ENCODE results near the gene DMGDH.

The DMGDH gene

DNA sequence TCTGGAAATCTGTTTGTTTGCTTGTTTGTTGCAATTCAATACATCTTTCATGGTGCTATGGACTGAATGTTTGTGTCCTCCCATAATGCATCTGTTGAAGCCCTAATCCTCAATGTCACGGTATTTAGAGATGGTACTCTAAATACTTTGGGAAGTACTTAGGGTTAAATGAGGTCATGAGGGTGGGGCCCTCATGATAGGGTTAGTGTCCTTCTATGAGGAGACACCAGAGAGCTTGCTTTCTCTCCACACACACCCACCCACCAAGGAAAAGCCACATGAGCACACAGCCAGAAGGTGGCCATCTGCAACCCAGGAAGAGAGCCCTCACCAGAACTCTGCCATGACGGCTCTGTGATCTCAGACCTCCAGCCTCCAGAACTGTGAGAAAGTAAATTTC is 32.7 kb downstream of the DMGDH start:
- TF ChIP-seq, protein P1, sequence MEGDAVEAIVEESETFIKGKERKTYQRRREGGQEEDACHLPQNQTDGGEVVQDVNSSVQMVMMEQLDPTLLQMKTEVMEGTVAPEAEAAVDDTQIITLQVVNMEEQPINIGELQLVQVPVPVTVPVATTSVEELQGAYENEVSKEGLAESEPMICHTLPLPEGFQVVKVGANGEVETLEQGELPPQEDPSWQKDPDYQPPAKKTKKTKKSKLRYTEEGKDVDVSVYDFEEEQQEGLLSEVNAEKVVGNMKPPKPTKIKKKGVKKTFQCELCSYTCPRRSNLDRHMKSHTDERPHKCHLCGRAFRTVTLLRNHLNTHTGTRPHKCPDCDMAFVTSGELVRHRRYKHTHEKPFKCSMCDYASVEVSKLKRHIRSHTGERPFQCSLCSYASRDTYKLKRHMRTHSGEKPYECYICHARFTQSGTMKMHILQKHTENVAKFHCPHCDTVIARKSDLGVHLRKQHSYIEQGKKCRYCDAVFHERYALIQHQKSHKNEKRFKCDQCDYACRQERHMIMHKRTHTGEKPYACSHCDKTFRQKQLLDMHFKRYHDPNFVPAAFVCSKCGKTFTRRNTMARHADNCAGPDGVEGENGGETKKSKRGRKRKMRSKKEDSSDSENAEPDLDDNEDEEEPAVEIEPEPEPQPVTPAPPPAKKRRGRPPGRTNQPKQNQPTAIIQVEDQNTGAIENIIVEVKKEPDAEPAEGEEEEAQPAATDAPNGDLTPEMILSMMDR (IDR thresholded peaks at IDR 0.05), result no peak

DNA sequence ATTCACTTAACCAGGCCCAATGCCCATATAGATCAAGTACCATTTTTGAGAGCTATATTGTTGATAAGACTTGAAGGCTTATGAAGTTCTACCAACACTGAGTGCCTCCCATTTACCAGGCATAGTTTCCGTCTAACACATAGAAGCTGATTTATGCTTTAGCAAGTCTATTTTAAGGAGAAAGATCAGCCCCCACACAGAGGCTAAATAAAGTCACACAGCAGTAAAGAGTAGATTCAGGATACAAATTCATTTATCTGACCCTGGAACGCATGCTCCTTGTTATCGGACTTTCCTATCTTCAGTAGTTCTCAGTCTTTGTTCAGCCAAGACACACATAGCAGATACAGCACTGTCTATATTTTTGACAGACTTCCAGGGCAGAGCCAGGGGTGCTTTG is 34.2 kb downstream of the DMGDH start:
- TF ChIP-seq, protein P1 (IDR thresholded peaks at IDR 0.05), result no peak

DNA sequence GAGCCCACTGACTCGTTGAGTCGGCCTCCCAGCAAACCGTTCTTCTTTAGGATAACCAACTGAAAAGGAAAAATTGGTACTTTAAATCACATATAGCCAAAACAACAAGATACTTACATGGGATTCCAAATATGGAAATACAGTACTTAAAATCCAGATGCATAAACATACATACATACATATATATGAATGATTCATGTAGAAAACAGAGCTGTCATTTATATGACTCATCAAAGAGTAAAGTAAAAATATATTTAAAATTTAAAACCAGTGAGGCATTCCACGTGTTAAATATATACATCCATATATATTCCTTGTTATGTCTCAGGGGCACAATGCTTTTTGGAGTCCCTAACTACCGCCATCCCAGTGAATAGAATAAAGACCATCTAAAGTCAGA is 36.7 kb downstream of the DMGDH start:
- TF ChIP-seq, protein P1 (IDR thresholded peaks at IDR 0.05), result no peak

DNA sequence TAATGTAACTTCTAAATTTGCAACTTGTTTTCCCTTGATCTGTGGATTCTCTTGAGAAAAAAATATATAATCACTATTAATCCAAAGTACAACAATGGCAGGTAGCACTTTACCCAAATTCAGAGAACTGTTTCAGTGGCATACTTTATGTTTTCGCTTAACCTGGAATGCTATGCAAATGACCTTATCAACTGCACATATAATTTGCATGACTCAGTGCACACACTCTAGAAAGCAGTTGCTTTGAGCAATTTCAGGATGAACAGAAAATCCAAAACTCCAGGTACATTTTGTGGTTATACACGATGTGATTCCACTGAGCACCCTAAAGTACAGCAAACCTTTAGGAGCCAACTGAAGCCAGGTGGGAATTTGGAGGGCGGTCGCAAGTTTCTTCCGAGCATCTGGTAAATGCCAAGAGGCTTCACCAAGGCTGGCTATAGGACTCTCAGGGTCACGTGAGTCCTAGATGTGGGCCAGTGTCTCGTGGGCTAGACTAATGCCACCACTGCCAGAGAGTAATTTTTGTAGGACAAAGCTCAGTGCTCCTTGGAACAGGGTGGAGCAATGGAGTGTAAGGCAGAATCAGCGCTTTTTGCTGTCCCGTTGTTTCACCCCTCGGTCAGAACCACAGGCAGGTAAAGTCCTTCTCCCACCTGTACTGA is 37.3 kb downstream of the DMGDH start:
- TF ChIP-seq, protein P1 (IDR thresholded peaks at IDR 0.05), result no peak

DNA sequence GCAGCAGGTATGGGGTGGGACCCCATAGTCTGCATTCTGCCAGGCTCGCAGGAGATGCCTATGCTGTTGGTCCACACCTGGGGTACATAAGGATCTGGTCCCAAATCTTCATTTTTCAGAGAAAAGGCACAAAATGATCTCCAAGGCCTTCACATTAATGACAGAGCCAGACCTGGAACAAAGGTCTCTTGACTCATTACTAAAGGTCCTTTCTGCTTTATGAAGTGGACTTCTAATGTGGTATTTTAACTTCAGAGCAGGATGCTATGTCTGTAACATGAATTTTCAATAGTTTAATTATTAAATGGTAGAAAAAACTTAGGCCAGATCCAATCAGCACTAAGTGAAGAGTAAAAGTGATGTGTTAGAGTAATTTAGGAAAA is 38.0 kb downstream of the DMGDH start:
- TF ChIP-seq, protein P1 (IDR thresholded peaks at IDR 0.05), result no peak

DNA sequence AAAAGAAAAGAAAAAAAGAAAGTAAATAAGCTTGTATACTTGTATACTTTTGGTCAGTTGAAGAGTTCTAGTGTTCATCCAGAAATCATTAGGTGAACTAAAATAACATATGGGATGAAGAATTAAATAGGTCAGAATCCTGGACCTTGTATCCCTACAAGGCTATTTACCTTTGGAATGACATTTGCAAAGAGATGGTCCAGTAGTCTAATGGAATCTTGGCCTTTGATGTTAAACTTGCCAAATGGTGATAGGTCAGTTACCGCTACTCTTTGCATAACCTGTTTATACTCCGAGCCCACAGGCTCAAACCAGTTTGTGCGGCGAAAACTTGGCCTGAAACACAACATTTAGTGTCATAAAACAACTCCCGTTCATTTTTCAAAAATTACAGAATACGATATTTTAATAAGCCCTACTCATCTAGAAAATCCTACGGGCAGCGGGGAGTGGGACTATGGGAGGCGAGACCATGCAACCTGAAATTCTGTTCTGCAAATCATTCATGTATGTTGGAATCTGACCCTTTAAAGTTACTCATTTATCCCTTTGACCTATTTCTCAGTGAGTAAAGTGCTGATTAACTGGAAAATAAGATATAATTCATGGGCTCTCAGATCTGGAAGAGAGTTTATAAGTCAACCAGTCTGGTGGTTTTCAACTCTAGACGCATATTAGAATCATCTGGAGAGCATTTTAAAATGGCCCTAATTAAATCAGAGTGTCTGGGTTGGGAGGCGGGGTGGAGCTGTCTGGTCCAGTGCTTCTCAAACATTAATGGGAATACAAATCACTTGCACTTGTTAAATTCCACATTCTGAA is 38.6 kb downstream of the DMGDH start:
- TF ChIP-seq, protein P1 (IDR thresholded peaks at IDR 0.05), result no peak

DNA sequence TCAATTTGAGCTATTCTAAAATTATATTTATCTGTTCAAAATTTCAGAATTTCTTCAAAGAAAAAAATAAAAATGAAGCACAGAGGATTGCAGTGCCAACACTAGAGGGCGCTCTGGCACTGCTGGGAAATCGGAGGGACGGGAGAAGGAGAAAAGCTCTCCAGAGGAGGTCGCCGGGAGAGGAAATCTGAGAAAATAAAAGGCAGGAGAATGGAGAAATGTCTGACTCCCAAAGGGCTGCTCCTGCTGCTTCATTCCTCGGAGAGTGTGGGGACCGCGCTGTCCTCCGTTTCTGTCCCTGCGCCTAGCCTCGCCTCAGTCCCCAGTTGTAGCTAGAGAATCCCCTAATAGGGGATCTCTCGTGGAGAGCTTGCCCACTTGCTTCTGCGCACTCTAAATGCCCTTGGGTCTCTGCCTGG is 44.4 kb downstream of the DMGDH start:
- TF ChIP-seq, protein P1 (IDR thresholded peaks at IDR 0.05), result peak; percentile 97
